ENCODE data around the gene PNPLA5. TPM values are rescaled to one million over a fixed set of nuclear protein-coding genes. Genes with fewer than 3 reads are reported as not detected.

Gene PNPLA5
- total and polyA plus RNA-seq, 2 of the 8 experiments (the other 6 are each of a cell fraction or from before 2014, with no cell fraction given), result 3.9 to 6.8 TPM

- FAIRE-seq (no peak), DNase-seq (ENCODE audit: low read depth in 1 of 2, low spot score in 2 of 2) (no peak)
- no peaks in the 10 kb centered on the region for H3K9me3 ChIP-seq (ENCODE audit: insufficient read depth in 2 of 2, low read depth in 1 of 2, low read length in 1 of 2)
- H3K4me3 ChIP-seq (ENCODE audit: extremely low read depth in 1 of 4, insufficient read depth in 2 of 4, low read depth in 3 of 4, low read length in 4 of 4), result no peak overlapping the region
- no peak overlapping the region for H4K91ac ChIP-seq (replicated peaks; ENCODE audit: insufficient read length, low read length)
- H3K79me2 ChIP-seq (ENCODE audit: control insufficient read depth in 1 of 2, insufficient read depth in 2 of 2, low read length in 2 of 2), result peaks cover 0 to 65% of the 10 kb centered on the region in 2 experiments; a peak in 3 of 4 replicates
- no peak overlapping the region for H2BK20ac ChIP-seq (ENCODE audit: low read length)
- POLR2A ChIA-PET (ENCODE audit: partially characterized antibody), result interaction anchor here (1.0 to 3.4 kb wide), 6 partner anchors 12 to 23 kb away, joined by 3 to 12 read pairs (median 4); no protein-coding TSS in a partner anchor
- no peak overlapping the region for H3K27ac ChIP-seq (ENCODE audit: low read depth, low read length)
- H3K9ac ChIP-seq (replicated peaks in 1 of 4; ENCODE audit: extremely low read depth in 1 of 4, low read depth in 3 of 4, low read length in 3 of 4), result no peak overlapping the region
- no peak overlapping the region for H3K4ac ChIP-seq (replicated peaks; ENCODE audit: insufficient read length, low read depth, low read length)
- H3K27me3 ChIP-seq (replicated peaks in 1 of 4; ENCODE audit: control insufficient read depth in 3 of 4, extremely low read depth in 1 of 4, insufficient read depth in 3 of 4, low read length in 3 of 4), result no peaks in the 10 kb centered on the region
- no peak overlapping the region for H3K4me2 ChIP-seq (ENCODE audit: insufficient read depth in 1 of 2, low read depth in 2 of 2, low read length in 2 of 2)
- H2BK5ac ChIP-seq (ENCODE audit: low read depth, low read length), result peak overlapping the region; percentile 31; the same call in 1 of the 2 replicates
- peaks cover 20 to 34% of the 10 kb centered on the region in 2 experiments for H4K20me1 ChIP-seq (replicated peaks in 1 of 2; ENCODE audit: control insufficient read depth in 1 of 2, insufficient read depth in 2 of 2, low read length in 2 of 2)
- WGBS, 2 experiments (ENCODE audit: extremely low coverage in 1 of 2, insufficient coverage in 1 of 2, insufficient read length in 1 of 2, insufficient replicate concordance in 2 of 2, low coverage in 1 of 2, low lambda C conversion rate in 2 of 2, missing lambda C conversion rate in 1 of 2), result 92% methylated on average over 11 of the region's 11 CpGs; no CpG with 5 or more reads in 1 of the 2 experiments
- H3K4me1 ChIP-seq (replicated peaks in 1 of 4; ENCODE audit: control insufficient read depth in 3 of 4, insufficient read depth in 4 of 4, low read length in 3 of 4), result peaks cover 0 to 16% (median 2%) of the 10 kb centered on the region in 4 experiments; a peak in 4 of 7 replicates
- no peak overlapping the region for H2BK120ac ChIP-seq (replicated peaks; ENCODE audit: low read depth, low read length)
- no peak overlapping the region for H3K14ac ChIP-seq (ENCODE audit: insufficient read length)
- no peak overlapping the region for H2BK12ac ChIP-seq (ENCODE audit: low read depth, low read length)
- CTCF ChIA-PET (ENCODE audit: partially characterized antibody), result interaction anchor here (0.7 to 2.4 kb wide), 10 partner anchors 8 to 68 kb away, joined by 3 to 7 read pairs (median 3); no protein-coding TSS in a partner anchor
- H3K79me1 ChIP-seq (ENCODE audit: low read depth, low read length), result peaks cover 42% of the 10 kb centered on the region
- H4K8ac ChIP-seq (ENCODE audit: extremely low read depth, insufficient read depth, low read length), result no peak overlapping the region
- no peak overlapping the region for H3K18ac ChIP-seq (ENCODE audit: extremely low read depth, low read length)
- H3K56ac ChIP-seq (replicated peaks; ENCODE audit: insufficient read length, low read depth, low read length), result no peak overlapping the region
- no peak overlapping the region for H2AFZ ChIP-seq (ENCODE audit: low read length)
- no peak overlapping the region for H3K23ac ChIP-seq (ENCODE audit: insufficient read length)
- H2AK5ac ChIP-seq (ENCODE audit: low read depth, low read length), result no peak overlapping the region
- no peaks in the 10 kb centered on the region for H3K36me3 ChIP-seq (ENCODE audit: control insufficient read depth in 2 of 4, insufficient read depth in 4 of 4, low read length in 3 of 4)
- no peak overlapping the region for H4K5ac ChIP-seq (ENCODE audit: insufficient read length, low read depth, low read length)
- H3K23me2 ChIP-seq (ENCODE audit: low read depth, low read length), result no peaks in the 10 kb centered on the region
- no peak overlapping the region; the same call in 1 of the 2 replicates for H2BK15ac ChIP-seq (ENCODE audit: low read length)
Measured at GRCh38 chr22:43845981-43846380, 45.8 kb downstream of the PNPLA5 start.
